Islet of Langerhans (tissue), 1 donor: ENCODE results near the gene MAP3K15.
A peak's percentile ranks its signal among the peaks of the same experiment; 100 is the strongest.

Experiments used
- FAIRE-seq: peaks from one replicate; lab custom pipeline; 2011; peaks lifted over from hg19 to GRCh38; lab: Jason Lieb, UNC

The MAP3K15 gene

DNA sequence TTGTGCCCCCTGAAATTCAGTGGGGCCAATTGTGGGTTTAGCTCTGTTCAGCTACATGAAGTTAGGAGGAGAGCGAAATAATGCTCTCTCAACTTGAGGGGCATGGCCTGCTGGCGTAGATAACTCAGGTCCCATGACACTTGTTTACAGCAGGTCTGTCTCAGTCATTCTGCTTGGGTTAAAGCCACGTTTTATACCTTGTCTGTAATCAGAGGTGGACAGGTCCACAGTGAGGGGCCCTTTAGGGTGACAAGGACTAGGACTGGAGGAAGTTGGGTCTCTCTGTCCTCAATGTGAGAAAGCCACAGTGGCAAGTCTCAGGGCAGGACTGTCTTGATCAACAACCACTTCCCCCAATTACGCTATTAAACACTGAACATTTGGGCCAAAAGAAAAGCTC, 122.6 kb downstream of the MAP3K15 start:
- no peak for FAIRE-seq

GRCh38 chrX:19392078-19392477, 123.2 kb downstream of the MAP3K15 start:
- FAIRE-seq: no peak

DNA sequence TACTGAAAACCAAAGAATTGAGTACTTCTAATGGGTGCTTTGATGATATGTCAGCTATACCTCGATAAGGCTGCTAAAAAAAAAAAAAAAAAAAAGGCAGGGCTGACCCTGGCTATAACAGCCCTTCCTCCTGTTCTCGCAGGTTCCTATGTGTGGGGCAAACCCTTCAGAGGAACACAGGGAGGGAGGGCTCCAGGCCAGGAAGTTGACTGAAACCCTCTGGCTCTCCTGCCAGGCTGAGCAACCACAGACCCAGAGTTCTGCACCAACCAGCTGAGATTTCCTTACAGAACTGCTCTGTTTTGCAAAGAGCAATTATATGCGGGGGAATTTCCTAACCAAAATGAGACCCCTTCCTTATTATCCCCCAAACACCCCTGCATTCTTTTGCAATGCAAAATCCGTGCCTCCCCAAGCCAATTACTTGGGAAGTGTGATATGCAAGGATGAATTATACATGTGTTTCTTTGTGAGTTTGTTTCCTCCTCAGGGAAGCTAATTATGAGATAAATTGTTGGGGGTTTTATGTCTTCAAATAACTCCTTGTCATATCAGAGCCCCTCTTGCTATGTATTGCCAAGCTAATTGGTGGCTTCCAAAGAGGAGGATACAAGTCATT, 126.0 kb downstream of the MAP3K15 start:
- no peak for FAIRE-seq

DNA sequence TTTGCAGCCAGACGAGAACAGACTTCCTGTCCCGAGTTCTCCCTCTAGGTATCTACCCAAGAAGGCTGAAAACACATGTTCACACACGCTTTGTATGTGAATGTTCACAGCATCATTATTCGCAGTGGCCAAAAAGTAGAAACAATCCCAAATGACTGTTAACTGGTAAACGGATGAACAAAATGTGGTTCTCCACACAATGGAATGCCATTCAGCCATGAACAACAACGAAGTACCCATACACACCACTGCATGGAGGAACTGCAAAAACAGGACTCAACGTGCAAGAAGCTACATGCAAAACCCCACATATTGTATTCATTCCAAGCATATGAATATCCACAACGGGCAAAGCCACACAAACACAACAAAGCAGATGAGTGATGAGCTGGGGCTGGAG, 126.6 kb downstream of the MAP3K15 start:
- FAIRE-seq: no peak

- no peak for FAIRE-seq
Measured at GRCh38 chrX:19388064-19388679, 127.1 kb downstream of the MAP3K15 start.

- FAIRE-seq: no peak
Measured at GRCh38 chrX:19386679-19387078, 128.6 kb downstream of the MAP3K15 start.

DNA sequence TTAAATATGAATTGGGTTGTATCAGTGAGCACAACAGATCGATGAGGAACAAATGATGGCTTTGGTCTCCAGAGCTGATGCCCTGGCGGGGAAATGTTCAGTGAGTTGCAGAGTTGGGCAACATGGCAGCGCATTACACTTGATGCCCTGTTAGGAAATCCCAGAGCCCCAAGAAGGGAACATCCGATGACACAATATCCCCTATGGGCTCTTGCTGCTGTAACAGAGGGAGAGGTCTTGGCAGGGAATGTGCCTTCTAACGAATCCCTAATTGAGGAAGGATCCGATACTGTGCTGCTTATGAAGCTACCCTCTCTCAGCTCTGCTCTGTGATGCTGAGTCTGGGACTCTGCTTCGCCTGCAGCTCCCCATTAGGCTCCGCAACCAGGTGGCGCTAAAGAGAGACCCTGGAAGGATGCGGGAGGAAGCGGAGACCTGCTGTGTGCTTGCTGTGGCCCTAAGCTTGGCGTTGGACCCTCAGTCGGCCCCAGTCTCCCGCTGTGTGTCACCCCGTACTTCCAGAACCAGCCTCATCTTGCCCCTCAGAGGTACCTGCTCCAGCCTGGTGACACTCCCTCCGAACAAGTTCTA, 132.7 kb downstream of the MAP3K15 start:
- FAIRE-seq: no peak

DNA sequence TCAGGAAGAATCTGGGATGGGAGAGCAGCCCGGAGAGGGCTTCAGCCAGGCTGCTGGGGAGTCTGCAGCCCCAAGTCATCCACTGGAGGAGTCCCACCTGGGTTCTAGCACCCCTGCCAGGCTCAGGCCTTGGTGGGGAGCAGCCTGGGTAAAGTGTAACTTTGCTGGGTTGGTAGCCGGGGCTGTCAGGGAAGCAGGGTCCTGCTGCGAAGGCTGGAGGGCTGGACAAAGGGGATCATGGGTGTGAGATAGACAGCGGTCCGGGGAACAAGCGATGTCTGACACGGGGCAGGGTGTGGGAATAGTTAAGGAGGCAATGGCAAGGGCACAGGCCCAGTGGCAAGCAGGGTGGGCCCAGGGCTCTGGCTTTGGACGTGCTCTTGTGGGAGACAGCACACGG, 134.0 kb downstream of the MAP3K15 start:
- FAIRE-seq: no peak

DNA sequence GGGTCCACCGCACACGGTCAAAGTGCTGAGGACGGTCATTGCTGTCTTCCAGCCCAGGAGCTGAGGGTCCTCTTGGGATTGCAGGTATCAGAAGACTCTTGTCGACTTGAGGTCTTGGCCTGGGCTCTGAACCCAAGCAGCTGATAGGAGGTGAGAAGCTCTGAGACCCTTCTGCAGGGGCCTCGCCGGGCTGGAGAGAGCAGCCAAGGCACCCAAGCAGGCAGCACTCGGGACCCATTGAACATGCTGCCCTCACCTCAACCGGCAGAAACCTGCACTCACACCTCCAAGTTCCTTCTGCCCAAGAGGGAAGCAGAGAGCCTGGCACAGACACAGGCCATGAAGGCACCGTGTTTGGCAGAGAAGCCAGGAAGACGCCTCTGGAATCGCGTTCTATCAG, 137.5 kb downstream of the MAP3K15 start:
- FAIRE-seq: no peak

GRCh38 chrX:19375546-19375945, 139.8 kb downstream of the MAP3K15 start:
- no peak for FAIRE-seq

DNA sequence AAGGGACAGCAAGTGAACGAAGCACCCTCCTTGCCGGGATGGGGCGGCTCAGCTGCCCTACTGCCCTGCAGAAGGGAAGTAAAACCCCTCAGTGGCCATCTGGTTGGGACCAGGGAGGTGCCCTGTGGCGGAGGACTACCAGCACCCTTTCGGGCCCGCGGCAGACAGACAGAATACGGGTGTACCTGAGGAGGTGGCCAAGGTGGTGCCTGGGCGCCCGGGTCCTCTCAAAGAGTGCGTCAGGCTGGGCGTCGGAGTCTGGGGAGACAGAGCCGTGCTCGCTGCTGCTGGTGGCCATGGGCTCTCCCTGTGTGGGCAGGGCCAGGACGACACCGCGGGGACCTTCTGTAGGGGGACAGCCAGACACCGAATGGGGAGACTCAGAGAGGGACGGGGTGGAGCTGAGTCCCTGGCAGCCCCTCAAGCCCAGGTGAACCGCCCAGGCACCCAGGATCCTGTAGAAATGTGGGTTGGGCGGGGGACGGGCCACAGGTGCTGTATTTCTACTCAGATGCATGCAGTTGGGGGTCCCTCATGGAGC, 141.9 kb downstream of the MAP3K15 start:
- FAIRE-seq: no peak

GRCh38 chrX:19372547-19373331, 142.6 kb downstream of the MAP3K15 start:
- no peak for FAIRE-seq

DNA sequence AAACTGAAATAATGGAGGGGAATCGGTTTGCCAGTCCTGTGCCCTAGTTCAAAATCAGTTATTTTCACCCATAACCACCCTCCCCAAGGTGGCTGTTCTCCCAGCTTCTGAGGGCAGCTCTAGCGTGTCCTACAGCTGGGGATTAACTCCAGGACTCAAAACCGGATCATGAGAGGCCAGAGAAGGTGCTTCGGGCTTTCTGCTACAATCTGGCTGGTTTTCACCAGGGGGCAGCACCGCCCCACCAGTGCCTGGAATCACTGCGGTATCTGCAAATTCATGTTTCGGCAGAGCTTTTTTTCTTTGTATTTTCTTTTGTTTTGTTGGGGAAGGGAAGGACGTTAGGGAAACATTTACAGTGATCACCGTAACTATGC, 143.2 kb downstream of the MAP3K15 start:
- FAIRE-seq: peak; percentile 94

GRCh38 chrX:19370061-19370460, 145.2 kb downstream of the MAP3K15 start:
- FAIRE-seq: no peak

GRCh38 chrX:19368576-19368975, 146.7 kb downstream of the MAP3K15 start:
- FAIRE-seq: no peak

- FAIRE-seq: no peak
Measured at GRCh38 chrX:19361701-19362100, 153.6 kb downstream of the MAP3K15 start.

DNA sequence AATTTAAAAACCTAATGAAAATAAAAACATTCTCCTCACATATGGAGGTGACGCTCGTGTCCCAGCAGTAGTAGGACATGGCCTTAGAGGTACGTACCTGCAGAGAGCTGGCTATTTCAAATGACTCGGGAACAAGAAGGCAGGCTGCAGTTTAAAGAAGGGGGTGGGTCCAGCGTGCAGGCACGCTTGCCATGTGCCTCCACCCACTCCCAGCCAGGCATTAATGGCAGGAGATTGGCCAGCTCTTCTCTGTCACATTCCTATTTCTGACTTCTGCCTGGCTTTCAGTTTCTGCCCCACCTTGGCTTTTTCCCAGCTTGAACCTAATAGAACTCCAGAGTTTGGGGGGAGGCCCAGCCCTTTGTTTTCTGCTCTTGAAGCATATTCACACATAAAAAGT, 154.4 kb downstream of the MAP3K15 start:
- no peak for FAIRE-seq

GRCh38 chrX:19358521-19358920, 156.8 kb downstream of the MAP3K15 start:
- no peak for FAIRE-seq

GRCh38 chrX:19354625-19355024, 160.7 kb downstream of the MAP3K15 start:
- no peak for FAIRE-seq

DNA sequence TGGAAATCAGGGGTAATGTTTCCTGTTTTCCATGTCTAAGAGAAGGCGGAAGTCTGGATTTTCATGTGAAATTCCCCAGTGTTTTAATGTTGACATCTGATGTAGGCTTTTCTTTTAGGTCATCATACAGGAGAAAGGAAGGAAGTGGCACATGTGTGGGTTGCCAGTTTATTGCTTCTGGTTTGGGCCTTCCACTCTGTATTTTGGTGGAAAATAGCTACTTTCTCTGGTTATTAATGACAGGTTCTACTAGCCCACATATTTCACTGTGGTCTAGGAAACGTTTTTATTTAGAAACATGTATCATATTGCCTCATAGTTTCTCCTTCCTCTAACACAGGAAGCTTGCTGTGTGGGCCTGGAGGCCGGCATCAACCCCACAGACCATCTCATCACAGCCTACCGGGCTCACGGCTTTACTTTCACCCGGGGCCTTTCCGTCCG, 164.3 kb downstream of the MAP3K15 start:
- FAIRE-seq: no peak

- no peak for FAIRE-seq
Measured at GRCh38 chrX:19349264-19349663, 166.0 kb downstream of the MAP3K15 start.

DNA sequence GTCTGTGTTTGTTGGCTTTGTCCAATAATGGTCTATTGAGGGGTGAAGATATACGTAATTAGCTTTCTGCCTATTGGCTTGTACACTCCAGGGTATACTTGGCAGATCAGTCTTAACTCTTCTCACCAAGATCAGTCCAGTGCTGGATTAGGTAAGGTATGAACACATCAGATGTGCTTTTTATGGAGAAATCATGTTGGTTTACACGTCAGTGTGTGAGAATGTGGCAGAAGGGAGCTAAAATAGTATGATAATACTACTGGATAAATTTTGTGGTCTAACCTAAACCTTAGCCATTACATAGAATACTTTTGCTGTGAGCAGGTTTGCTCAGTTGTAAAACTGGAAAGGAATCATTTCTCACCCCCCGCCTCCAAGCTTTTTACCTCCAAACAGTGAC, 167.4 kb downstream of the MAP3K15 start:
- FAIRE-seq: no peak

- no peak for FAIRE-seq
Measured at GRCh38 chrX:19344661-19345060, 170.6 kb downstream of the MAP3K15 start.
